ENCODE results near the gene CD79B.

The CD79B gene

DNA sequence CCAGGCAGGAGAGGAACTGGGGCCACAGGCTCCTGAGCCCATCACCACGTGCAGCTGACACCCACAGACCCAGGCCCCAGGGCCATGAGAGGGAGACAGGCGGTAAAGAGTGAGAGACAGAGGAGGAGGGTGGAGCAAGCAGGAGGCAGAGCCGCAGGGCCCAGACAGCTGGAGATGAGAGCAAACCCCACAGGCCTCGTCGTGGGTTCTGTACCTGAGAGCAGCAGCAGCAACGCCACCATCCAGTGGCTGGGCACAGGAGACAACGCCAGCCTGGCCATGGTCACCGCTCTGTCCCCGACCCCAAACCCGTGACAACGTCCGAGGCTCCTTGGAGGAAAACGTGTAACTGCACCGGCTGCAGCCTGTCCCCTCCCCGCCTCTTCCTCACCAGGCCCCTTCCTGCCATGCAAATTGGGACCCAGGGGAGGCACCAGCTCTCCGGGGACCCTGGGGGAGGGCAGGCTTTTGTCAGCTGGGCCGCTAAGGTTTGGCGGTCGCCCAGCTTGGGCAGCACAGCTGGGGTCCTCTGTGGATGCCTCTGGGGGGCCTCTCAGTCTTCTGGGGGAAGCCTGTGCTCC lies at the start of gene CD79B:
TSS of gene CD79B (minus strand) at position 351 of the 581 bp plus-strand sequence. CDS start at position 281, 70 bp downstream.
- no peaks in the 10 kb centered on the region for H3K9me3 ChIP-seq
- no peak within 1 kb of the TSS for H3K4me3 ChIP-seq
- DNase-seq (ENCODE audit: low spot score in 2 of 2): no peak
- no peaks in the 10 kb centered on the region for H3K4me1 ChIP-seq
- H3K36me3 ChIP-seq (replicated peaks): no peaks in the 10 kb centered on the region
- H3K27me3 ChIP-seq (ENCODE audit: low read depth): no peaks in the 10 kb centered on the region
- in situ Hi-C loops (cut with MboI; ENCODE audit: low sequenced_read_pairs): no loop called here

DNA sequence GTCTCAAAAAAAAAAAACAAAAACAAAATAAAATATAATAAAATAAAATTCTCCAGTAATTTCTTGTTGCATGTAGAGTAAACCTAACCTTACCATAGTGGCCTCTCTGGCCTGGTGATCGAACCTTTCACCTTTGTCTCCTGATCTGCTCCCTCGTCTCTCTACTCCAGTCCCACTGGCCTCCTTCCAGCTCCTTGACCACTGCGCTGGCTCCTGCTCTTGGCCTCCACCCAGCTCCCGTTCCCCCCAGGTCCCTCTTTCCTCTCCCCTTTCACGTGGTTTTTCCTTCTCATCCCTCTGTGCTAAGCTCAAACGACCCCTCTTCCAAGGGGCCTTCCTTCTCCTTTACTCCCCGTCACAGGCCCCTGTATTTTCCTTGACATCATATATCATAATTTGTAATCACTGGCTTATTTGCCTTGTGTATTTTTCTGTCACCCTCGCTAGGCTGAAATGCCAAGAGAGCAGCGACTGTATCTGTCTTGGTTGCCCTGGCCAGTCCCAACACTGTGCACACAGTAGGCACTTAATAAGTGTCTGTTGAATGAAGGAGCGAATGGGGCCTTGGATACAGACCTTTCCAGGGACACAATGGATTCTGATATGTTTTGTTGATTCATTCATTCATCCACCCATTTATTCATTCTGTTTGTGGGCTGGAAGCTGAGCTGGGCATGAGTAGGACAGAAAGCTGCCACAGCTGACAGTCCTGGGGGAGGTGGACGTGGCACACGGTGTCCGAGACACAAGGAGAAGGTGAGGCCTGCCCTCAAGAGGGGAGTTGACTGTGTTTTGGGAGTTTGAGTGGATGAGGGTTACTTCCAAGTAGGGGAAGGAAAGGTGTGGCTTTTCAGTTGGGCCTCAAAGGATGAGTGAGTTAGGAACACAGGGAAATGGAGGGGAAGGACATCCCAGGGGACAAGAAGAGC lies 46.4 kb upstream of the CD79B start:
- Histone ChIP-seq H3K9me3 (no peaks in the 10 kb centered on the region; the same call in 1 of the 2 replicates), H3K36me3 (replicated peaks) (no peaks in the 10 kb centered on the region), H3K4me1 (no peaks in the 10 kb centered on the region), H3K27me3 (ENCODE audit: low read depth) (peaks cover 10% of the 10 kb centered on the region; the same call in 1 of the 2 replicates), H3K4me3 (no peak overlapping the region)
- in situ Hi-C loops (cut with MboI; ENCODE audit: low sequenced_read_pairs): no loop called here
- DNase-seq (ENCODE audit: low spot score in 2 of 2): no peak

DNA sequence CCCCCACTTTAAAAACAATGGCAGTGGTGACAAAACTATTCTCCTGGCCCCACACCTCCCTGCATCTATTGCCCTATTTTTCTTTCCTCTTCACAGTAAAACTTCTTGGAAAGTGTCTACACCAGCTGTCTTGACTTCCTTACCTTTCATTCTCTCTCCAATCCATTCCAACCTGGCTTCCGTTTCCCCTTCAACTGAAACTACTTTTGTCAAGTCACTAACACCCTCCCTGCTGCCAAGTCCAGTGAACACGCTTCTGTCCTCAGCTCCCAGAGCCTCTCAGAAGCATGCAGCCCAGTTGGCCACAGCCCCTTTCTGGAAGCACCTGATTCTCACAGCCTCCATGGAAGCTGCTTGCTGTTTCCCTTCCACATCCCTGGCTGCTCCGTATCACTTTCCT lies 44.6 kb upstream of the CD79B start:
- Histone ChIP-seq H3K4me3 (no peak overlapping the region), H3K4me1 (no peaks in the 10 kb centered on the region), H3K27me3 (ENCODE audit: low read depth) (peaks cover 10% of the 10 kb centered on the region; the same call in 1 of the 2 replicates), H3K9me3 (no peaks in the 10 kb centered on the region), H3K36me3 (replicated peaks) (no peaks in the 10 kb centered on the region)
- in situ Hi-C loops (cut with MboI; ENCODE audit: low sequenced_read_pairs): no loop called here
- no peak for DNase-seq (ENCODE audit: low spot score in 2 of 2)

DNA sequence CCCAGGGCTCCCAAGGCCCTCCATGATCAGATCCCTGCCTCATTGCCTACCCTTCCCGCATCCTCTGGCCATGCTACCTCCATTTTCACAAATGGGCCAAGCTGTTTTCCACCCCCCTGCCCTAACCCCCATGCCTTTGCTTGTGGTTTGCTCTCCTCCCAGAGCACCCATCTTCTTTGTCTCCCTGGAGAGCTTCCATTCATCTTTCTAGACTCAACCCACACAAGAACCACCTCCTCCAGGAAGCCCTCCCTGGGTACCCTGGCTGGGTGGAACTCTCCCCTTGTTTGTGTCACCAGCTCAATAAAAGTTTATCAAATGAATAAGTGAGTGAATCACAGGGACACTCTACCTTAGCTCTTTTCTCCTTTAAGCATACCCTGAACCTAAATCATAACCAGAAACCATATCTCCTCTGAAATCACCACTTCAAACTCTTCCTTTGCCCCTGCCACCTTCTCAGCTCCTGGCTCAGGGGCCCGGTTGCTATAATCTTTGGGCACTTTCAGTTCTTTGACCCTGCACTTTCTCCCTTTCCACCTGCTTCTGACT lies 43.5 kb upstream of the CD79B start:
- peaks cover 10% of the 10 kb centered on the region; the same call in 1 of the 2 replicates for H3K27me3 ChIP-seq (ENCODE audit: low read depth)
- in situ Hi-C loops (cut with MboI; ENCODE audit: low sequenced_read_pairs): no loop called here
- H3K36me3 ChIP-seq (replicated peaks): no peaks in the 10 kb centered on the region
- H3K4me1 ChIP-seq: no peaks in the 10 kb centered on the region
- H3K9me3 ChIP-seq: no peaks in the 10 kb centered on the region
- no peak overlapping the region for H3K4me3 ChIP-seq
- DNase-seq (ENCODE audit: low spot score in 2 of 2): no peak

DNA sequence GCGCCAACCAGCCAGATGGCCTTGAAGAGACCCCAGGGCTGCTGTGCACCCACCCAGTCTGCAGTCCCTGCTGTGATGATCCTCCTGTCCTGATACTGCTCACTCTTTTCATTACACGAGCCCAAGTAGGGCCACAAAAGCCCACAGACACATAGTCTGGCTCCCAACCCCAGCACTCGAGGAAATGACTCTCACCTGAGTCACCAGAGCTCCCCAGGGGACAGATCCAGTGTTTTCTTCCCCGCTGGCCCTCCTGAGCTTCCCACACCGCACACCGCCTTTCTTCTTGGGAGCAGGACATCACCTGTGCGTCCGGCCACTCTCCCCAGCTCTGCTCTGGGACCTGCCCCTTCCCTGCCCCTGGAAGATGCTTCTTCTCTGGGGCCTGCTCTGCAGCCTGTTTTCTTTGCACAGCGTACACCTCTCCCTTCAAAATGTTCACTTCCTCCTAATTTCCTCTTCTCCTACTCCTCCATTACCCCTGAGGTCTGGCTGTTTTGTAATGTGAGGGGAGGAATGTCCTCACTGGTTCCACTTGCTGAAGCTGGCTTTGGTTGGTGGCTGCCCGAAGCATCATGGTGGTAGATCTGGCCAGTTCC lies 42.6 kb upstream of the CD79B start:
- no peak overlapping the region for H3K4me3 ChIP-seq
- H3K9me3 ChIP-seq: no peaks in the 10 kb centered on the region
- in situ Hi-C loops (cut with MboI; ENCODE audit: low sequenced_read_pairs): no loop called here
- peaks cover 10% of the 10 kb centered on the region; the same call in 1 of the 2 replicates for H3K27me3 ChIP-seq (ENCODE audit: low read depth)
- no peaks in the 10 kb centered on the region for H3K36me3 ChIP-seq (replicated peaks)
- no peak for DNase-seq (ENCODE audit: low spot score in 2 of 2)
- H3K4me1 ChIP-seq: no peaks in the 10 kb centered on the region

DNA sequence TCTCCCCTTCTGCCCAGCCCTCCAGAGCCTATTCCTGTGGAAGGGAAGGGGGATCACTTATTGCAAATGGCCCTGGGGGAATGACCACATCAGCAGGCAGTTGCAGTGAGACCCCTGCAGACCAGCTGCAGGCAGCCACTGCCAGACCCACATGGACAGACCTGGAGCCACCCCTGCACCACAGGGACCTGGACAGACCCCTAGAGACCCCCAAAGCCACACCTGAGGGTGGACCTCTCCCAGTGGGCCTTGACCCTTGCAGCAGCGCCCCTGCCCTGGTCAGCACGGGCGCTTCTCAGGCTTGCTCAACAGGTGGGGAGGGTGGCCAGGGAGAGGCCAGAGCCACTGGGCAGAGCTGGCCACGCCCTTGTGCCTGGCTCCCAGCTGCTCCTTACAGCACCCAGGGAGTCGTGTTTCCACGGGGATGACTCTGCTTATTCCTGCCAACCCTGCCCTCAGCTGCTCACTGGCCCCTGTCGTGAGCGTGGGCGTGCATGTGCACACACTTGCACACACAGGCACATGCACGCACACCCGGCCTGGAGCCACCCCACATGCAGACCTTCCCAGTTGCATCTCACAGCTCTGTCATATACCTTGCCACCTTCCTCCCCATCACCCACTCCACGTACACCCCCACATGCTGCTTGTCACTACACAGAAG lies 41.9 kb upstream of the CD79B start:
- Histone ChIP-seq H3K9me3 (no peaks in the 10 kb centered on the region), H3K27me3 (ENCODE audit: low read depth) (peaks cover 10% of the 10 kb centered on the region; the same call in 1 of the 2 replicates), H3K36me3 (replicated peaks) (no peaks in the 10 kb centered on the region), H3K4me1 (no peaks in the 10 kb centered on the region), H3K4me3 (no peak overlapping the region)
- no peak for DNase-seq (ENCODE audit: low spot score in 2 of 2)
- in situ Hi-C loops (cut with MboI; ENCODE audit: low sequenced_read_pairs): no loop called here

DNA sequence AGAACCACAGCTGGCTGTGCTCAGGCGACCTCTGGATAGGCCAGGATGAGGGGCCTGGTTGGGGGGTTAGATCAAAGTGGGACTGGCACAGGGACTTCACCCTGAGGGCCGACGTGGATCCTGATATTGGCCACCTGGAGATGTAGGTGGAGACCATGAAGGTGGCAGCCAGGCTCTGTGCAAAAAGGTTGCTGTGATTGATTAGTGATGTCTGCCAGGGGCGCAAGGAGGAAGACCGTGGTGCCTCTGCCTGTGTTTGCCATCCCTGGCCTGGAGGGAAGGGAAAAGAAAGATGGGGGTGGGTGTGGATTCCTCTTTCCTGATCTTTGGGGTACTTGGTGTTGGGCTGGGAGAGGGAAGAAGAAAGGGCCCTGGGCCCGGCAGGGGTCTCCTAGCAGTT lies 41.1 kb upstream of the CD79B start:
- Histone ChIP-seq H3K36me3 (replicated peaks) (no peaks in the 10 kb centered on the region), H3K4me1 (no peaks in the 10 kb centered on the region), H3K4me3 (no peak overlapping the region), H3K9me3 (no peaks in the 10 kb centered on the region), H3K27me3 (ENCODE audit: low read depth) (peaks cover 10% of the 10 kb centered on the region; the same call in 1 of the 2 replicates)
- DNase-seq (ENCODE audit: low spot score in 2 of 2): no peak
- in situ Hi-C loops (cut with MboI; ENCODE audit: low sequenced_read_pairs): no loop called here

DNA sequence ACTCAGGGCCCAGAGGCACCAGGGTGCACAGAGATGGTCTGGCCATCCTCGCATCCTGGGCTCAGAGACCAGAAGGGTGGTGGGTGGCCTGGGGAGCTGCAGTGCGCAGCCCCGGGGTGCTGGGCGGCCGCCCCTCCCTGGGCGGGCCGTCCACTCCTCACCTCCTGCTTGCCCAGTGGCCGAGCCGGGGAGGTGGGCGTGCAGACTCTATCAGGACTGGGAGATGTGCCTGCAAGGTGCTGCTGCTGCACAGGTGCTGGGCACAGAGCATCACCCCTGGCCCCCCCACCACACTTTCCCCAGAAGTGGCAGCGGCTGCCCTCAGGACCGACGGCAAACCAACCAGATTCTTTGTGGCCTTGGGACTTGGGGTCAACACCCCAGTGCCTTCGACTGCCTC lies 40.7 kb upstream of the CD79B start, which contains the start of gene SCN4A:
TSS of gene SCN4A (minus strand) at position 123 of the 400 bp plus-strand sequence. CDS start at position 46, 77 bp downstream.
- in situ Hi-C loops (cut with MboI; ENCODE audit: low sequenced_read_pairs): no loop called here
- DNase-seq (ENCODE audit: low spot score in 2 of 2): no peak
- Histone ChIP-seq H3K9me3 (no peaks in the 10 kb centered on the region), H3K4me3 (no peak within 1 kb of the TSS), H3K4me1 (no peaks in the 10 kb centered on the region), H3K36me3 (replicated peaks) (no peaks in the 10 kb centered on the region), H3K27me3 (ENCODE audit: low read depth) (peaks cover 10% of the 10 kb centered on the region; the same call in 1 of the 2 replicates)

DNA sequence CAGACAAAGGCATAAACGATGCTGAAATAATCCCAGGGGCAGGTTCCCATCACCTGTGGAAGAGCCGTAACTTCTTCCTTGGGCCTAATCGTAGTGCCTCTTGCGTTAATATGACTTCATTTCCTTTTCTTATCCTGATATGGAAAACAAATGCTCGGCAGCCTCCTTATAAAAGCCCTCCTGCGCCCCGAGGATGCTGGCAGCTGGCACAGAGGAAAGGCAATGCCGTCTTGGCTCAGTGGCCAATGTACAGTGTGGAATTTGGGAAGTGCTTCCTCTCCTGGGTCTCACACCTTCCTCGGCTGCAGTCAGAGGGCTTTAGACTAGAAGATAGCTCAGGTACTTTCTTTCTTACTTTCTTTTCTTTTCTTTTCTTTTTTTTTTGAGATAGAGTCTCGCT lies 37.1 kb upstream of the CD79B start:
- no peak for DNase-seq (ENCODE audit: low spot score in 2 of 2)
- Histone ChIP-seq H3K4me1 (no peaks in the 10 kb centered on the region), H3K36me3 (replicated peaks) (no peaks in the 10 kb centered on the region), H3K27me3 (ENCODE audit: low read depth) (no peaks in the 10 kb centered on the region), H3K9me3 (no peaks in the 10 kb centered on the region), H3K4me3 (no peak overlapping the region)
- in situ Hi-C loops (cut with MboI; ENCODE audit: low sequenced_read_pairs): no loop called here

DNA sequence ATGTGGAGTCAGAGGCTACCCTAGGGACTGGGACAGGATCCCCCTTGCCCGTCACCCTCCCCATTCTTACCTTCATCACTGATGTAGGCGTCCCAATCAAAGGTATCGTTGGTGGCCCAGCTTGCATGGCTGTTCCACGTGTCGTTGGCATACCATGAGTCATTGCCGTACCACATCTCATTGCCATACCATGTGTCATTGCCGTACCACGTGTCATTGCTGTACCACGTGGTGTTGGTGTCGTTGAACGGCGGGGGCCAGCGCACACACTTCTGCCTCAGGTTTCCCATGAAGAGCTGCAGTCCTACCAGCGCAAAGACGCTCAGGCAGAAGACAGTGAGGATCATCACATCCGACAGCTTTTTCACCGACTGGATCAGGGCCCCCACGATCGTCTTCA lies 35.8 kb upstream of the CD79B start:
- no peaks in the 10 kb centered on the region for H3K27me3 ChIP-seq (ENCODE audit: low read depth)
- no peak overlapping the region for H3K4me3 ChIP-seq
- no peak for DNase-seq (ENCODE audit: low spot score in 2 of 2)
- in situ Hi-C loops (cut with MboI; ENCODE audit: low sequenced_read_pairs): no loop called here
- H3K9me3 ChIP-seq: no peaks in the 10 kb centered on the region
- H3K36me3 ChIP-seq (replicated peaks): no peaks in the 10 kb centered on the region
- H3K4me1 ChIP-seq: no peaks in the 10 kb centered on the region

DNA sequence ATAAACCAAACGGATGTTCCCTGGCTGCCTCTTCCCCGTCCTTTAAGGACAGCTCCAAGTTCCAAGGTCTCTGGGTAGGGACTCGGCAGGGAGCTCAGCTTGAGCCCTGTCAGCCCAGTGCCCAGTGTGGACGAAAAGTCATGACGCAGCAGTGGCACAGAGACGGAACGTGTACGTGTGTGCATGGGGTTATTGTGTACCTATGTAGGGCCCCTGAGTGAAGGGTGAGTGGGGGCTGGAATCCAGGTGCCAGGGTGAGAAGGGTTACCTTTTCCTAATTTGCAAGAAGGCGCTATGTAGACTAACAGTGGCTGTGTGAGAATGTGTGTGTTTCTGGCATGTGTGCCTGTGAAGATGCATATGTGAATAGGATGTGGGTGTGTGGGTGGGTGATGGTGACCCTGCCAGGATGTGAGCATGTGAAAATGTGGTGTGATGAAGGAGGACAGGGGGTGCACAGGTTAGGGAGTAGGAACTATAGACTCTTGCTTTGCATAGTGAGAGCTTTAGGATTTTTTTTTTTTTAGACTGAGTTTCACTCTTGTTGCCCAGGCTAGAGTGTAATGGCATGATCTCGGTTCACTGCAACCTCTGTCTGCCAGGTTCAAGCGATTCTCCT lies 34.6 kb upstream of the CD79B start:
- in situ Hi-C loops (cut with MboI; ENCODE audit: low sequenced_read_pairs): no loop called here
- Histone ChIP-seq H3K9me3 (no peaks in the 10 kb centered on the region), H3K36me3 (replicated peaks) (no peaks in the 10 kb centered on the region), H3K4me1 (no peaks in the 10 kb centered on the region), H3K27me3 (ENCODE audit: low read depth) (no peaks in the 10 kb centered on the region), H3K4me3 (no peak overlapping the region)
- no peak for DNase-seq (ENCODE audit: low spot score in 2 of 2)

DNA sequence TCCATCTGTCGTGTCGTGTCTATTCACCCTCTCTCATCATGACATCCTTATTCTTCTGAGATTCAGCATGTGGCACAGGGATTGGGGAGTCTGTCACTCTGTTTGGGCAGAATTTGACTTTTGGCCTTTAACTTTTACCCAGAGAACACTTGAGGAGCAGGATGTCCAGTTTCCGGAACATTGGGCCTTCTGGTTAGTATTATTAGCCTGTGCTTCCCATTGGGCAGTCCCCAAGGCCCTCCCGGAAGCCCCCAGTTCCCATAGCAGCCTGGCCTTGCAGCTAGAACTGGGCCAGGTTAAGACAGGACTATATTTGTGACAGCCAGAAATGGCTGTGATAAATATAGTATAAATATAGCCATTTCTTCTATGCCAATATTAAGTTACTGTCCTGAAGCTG lies 31.0 kb upstream of the CD79B start:
- Histone ChIP-seq H3K4me1 (no peaks in the 10 kb centered on the region), H3K27me3 (ENCODE audit: low read depth) (no peaks in the 10 kb centered on the region), H3K4me3 (no peak overlapping the region), H3K9me3 (no peaks in the 10 kb centered on the region), H3K36me3 (replicated peaks) (no peaks in the 10 kb centered on the region)
- DNase-seq (ENCODE audit: low spot score in 2 of 2): no peak
- in situ Hi-C loops (cut with MboI; ENCODE audit: low sequenced_read_pairs): no loop called here

DNA sequence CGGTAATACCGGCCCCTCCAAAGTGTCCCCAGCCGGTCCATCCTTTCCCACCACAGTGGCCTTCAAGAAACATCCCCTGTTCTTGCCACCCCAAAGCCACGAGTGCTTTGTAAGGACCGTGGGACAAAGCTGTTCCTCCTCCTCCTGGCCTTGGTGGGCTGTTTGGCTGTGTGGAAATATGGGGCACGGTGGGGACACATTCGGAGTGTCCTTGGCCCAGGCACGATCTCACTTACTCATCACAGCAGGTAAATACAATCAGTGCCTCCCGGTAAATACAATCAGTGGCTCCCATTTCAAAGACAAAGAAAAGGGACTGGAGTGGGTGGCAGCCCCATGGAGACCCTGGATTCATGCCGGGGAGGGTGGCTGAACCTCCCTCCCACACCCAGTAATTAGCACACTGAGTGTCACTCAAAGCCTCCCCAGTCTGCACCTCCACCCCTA lies 30.2 kb upstream of the CD79B start:
- no peaks in the 10 kb centered on the region for H3K4me1 ChIP-seq
- no peaks in the 10 kb centered on the region for H3K9me3 ChIP-seq
- H3K36me3 ChIP-seq (replicated peaks): no peaks in the 10 kb centered on the region
- in situ Hi-C loops (cut with MboI; ENCODE audit: low sequenced_read_pairs): no loop called here
- no peaks in the 10 kb centered on the region for H3K27me3 ChIP-seq (ENCODE audit: low read depth)
- no peak for DNase-seq (ENCODE audit: low spot score in 2 of 2)
- no peak overlapping the region for H3K4me3 ChIP-seq

Measured in HAP-1 (cell line).